ENCODE results near the gene ITLN1. TPM values are rescaled to one million over a fixed set of nuclear protein-coding genes. Genes with fewer than 3 reads are reported as not detected.

ITLN1 gene
- total RNA-seq, 2 experiments from 2014 or later = not detected

DNA sequence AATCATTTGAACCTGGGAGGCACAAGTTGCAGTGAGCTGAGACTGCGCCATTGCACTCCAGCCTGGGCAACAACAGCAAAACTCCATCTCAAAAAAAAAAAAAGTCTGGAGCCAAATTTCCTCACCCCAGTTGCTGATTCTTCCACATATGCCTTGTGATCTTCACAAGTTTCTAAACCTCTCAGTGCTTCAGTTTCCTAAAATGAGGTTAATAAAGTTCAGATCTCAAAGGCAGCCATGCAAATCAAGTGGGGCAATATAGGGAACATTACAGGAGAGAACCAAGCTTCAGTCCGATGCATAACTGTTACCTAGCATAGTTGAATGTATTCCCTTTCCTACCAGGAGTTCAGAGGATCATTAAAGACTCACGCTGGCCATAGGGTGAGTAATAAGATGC, 4.8 kb downstream of the ITLN1 start:
- CTCF ChIA-PET = no interaction called here
- no peaks in the 10 kb centered on the region for H3K9me3 ChIP-seq (ENCODE audit: control insufficient read depth in 1 of 2, insufficient read depth in 1 of 2, low read length in 2 of 2)
- H3K4me1 ChIP-seq (ENCODE audit: insufficient read depth, low read length) = peaks cover 21% of the 10 kb centered on the region
- POLR2A ChIA-PET = interaction anchor here (1.5 kb wide), 1 partner anchor 43 kb away, joined by 4 read pairs; no protein-coding TSS in a partner anchor
- H3K4me3 Mint-ChIP-seq = no peak overlapping the region
- H3K27me3 ChIP-seq (ENCODE audit: control insufficient read depth in 1 of 2, insufficient read depth in 2 of 2, low read length in 2 of 2) = no peaks in the 10 kb centered on the region
- H3K4me3 ChIP-seq (ENCODE audit: low read length) = no peak overlapping the region
- DNase-seq (no peak), ATAC-seq (ENCODE audit: poor library complexity) (no peak)
- TF ChIP-seq, protein P1, sequence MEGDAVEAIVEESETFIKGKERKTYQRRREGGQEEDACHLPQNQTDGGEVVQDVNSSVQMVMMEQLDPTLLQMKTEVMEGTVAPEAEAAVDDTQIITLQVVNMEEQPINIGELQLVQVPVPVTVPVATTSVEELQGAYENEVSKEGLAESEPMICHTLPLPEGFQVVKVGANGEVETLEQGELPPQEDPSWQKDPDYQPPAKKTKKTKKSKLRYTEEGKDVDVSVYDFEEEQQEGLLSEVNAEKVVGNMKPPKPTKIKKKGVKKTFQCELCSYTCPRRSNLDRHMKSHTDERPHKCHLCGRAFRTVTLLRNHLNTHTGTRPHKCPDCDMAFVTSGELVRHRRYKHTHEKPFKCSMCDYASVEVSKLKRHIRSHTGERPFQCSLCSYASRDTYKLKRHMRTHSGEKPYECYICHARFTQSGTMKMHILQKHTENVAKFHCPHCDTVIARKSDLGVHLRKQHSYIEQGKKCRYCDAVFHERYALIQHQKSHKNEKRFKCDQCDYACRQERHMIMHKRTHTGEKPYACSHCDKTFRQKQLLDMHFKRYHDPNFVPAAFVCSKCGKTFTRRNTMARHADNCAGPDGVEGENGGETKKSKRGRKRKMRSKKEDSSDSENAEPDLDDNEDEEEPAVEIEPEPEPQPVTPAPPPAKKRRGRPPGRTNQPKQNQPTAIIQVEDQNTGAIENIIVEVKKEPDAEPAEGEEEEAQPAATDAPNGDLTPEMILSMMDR (IDR thresholded peaks at IDR 0.05) = no peak
- intact Hi-C loops (cut with DNase I, micrococcal nuclease) = loop anchor here in 1 of 2 experiments (10.0 kb wide), 1 partner anchor 465 kb away; no protein-coding TSS in a partner anchor
- no peaks in the 10 kb centered on the region for H3K36me3 ChIP-seq (ENCODE audit: insufficient read depth, low read length)
- no peaks in the 10 kb centered on the region for H3K27me3 Mint-ChIP-seq
- peaks cover 18% of the 10 kb centered on the region for H3K4me1 Mint-ChIP-seq (ENCODE audit: low read depth)
- H3K27ac Mint-ChIP-seq = no peak overlapping the region
- no peak overlapping the region for H3K27ac ChIP-seq (ENCODE audit: low read depth in 1 of 2, low read length in 2 of 2)
- no peaks in the 10 kb centered on the region for H3K36me3 Mint-ChIP-seq (ENCODE audit: low read depth)
- no peaks in the 10 kb centered on the region for H3K9me3 Mint-ChIP-seq

DNA sequence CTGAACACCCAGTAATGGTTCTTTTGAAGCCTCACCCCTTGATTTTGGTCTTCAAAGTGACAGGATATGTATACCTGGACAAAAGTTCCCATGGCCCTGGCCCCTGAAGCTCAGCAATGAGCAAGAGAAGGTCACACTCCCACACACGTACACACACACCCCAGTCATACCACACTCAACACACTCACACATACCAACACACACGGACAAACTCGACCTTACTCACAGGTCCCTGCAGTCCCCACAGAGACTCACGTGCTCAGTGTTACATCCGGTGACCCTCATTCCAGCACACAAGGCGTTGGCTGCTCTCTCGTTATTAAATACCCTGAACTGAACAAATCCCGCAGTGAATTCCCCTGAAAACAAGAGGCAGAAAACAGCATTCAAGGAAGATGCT, 5.9 kb downstream of the ITLN1 start:
- Mint-ChIP-seq H3K27ac (no peak overlapping the region), H3K36me3 (ENCODE audit: low read depth) (no peaks in the 10 kb centered on the region), H3K4me3 (no peak overlapping the region), H3K27me3 (no peaks in the 10 kb centered on the region), H3K9me3 (no peaks in the 10 kb centered on the region), H3K4me1 (ENCODE audit: low read depth) (peaks cover 13% of the 10 kb centered on the region)
- Histone ChIP-seq H3K27me3 (ENCODE audit: control insufficient read depth in 1 of 2, insufficient read depth in 2 of 2, low read length in 2 of 2) (no peaks in the 10 kb centered on the region), H3K4me1 (ENCODE audit: insufficient read depth, low read length) (peaks cover 12% of the 10 kb centered on the region), H3K27ac (ENCODE audit: low read depth in 1 of 2, low read length in 2 of 2) (no peak overlapping the region), H3K36me3 (ENCODE audit: insufficient read depth, low read length) (no peaks in the 10 kb centered on the region), H3K4me3 (ENCODE audit: low read length) (no peak overlapping the region), H3K9me3 (ENCODE audit: control insufficient read depth in 1 of 2, insufficient read depth in 1 of 2, low read length in 2 of 2) (no peaks in the 10 kb centered on the region)
- intact Hi-C loops (cut with DNase I, micrococcal nuclease) = loop anchor here in 1 of 2 experiments (2.0 to 5.0 kb wide), 2 partner anchors 76 to 102 kb away; partner anchors contain the start of gene ITLN2
- ATAC-seq (ENCODE audit: poor library complexity) (no peak), DNase-seq (peak in 1 of 14 experiments; percentile 53)
- TF ChIP-seq, protein P1 (IDR thresholded peaks at IDR 0.05) = no peak
- ChIA-PET POLR2A (no interaction called here), CTCF (interaction anchor here (1.5 kb wide), 1 partner anchor 197 kb away, joined by 4 read pairs; no protein-coding TSS in a partner anchor)

DNA sequence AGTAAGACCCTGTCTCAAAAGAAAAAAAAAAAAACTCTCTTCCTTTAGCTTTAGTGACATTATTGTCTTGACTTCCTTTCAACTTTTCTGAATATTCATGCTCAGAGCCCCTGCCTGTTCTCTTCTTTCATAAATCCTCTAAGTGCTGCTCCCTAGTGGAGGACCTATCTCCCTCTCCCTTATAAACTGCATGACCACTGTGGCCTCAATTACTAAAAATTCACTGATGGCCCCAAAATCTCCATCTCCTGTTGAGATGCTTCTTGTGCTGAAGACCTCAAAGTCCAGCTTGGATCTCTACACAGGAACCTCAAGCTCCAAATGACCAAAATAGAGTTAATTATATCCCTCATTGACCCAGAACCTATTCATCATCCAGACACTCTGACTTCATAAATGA, 7.8 kb downstream of the ITLN1 start:
- ATAC-seq (ENCODE audit: poor library complexity) = peak; percentile 84
- intact Hi-C loops (cut with DNase I, micrococcal nuclease) = loop anchor here (1.0 to 5.0 kb wide), 4 partner anchors 42 to 196 kb away; no protein-coding TSS in a partner anchor
- TF ChIP-seq, protein P1 (IDR thresholded peaks at IDR 0.05) = peak; percentile 63
- Histone ChIP-seq H3K27me3 (ENCODE audit: control insufficient read depth in 1 of 2, insufficient read depth in 2 of 2, low read length in 2 of 2) (no peaks in the 10 kb centered on the region), H3K36me3 (ENCODE audit: insufficient read depth, low read length) (no peaks in the 10 kb centered on the region), H3K27ac (ENCODE audit: low read depth in 1 of 2, low read length in 2 of 2) (no peak overlapping the region), H3K4me1 (ENCODE audit: insufficient read depth, low read length) (peaks cover 12% of the 10 kb centered on the region), H3K4me3 (ENCODE audit: low read length) (no peak overlapping the region), H3K9me3 (ENCODE audit: control insufficient read depth in 1 of 2, insufficient read depth in 1 of 2, low read length in 2 of 2) (no peaks in the 10 kb centered on the region)
- ChIA-PET POLR2A (interaction anchor here (0.6 to 1.9 kb wide), 4 partner anchors 10 to 100 kb away, joined by 3 to 21 read pairs (median 4); no protein-coding TSS in a partner anchor), CTCF (interaction anchor here (0.8 to 1.6 kb wide), 4 partner anchors 40 to 203 kb away, joined by 3 to 7 read pairs (median 4); no protein-coding TSS in a partner anchor)
- Mint-ChIP-seq H3K36me3 (ENCODE audit: low read depth) (no peaks in the 10 kb centered on the region), H3K27ac (no peak overlapping the region), H3K27me3 (no peaks in the 10 kb centered on the region), H3K4me3 (no peak overlapping the region), H3K9me3 (no peaks in the 10 kb centered on the region), H3K4me1 (ENCODE audit: low read depth) (peaks cover 13% of the 10 kb centered on the region)
- DNase-seq = peak in 4 of 14 experiments; percentile 15 to 71 (median 70)

All from CD4-positive, alpha-beta T cell (primary cell).